ENCODE data around the gene SFSWAP.
"Not testable (repeated sequence)": the region's sequence is repeated elsewhere in the genome, so short reads cannot be mapped to it uniquely, and the experiment has no call there.

The SFSWAP gene

DNA sequence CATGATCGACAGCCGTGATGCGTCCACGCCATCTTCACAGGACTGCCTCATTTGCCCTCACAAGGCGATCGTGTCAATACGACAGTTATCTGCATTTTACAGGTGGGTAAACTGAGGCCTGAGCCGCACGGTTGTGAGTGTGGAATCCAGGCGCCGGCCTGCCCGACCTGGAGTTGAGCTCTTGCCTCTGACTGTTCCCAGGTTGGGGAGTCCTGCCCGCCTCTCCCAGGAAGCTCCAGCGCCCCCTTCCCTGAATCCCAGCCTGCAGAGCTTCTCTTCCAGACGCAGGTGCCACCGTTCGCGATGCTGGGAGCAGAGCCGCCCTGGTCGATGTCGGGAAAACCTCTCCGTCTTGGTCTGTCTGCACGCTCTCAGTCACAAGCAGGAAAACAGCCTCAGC is 31.1 kb upstream of the SFSWAP start:
- not testable (repeated sequence) for DNase-seq

DNA sequence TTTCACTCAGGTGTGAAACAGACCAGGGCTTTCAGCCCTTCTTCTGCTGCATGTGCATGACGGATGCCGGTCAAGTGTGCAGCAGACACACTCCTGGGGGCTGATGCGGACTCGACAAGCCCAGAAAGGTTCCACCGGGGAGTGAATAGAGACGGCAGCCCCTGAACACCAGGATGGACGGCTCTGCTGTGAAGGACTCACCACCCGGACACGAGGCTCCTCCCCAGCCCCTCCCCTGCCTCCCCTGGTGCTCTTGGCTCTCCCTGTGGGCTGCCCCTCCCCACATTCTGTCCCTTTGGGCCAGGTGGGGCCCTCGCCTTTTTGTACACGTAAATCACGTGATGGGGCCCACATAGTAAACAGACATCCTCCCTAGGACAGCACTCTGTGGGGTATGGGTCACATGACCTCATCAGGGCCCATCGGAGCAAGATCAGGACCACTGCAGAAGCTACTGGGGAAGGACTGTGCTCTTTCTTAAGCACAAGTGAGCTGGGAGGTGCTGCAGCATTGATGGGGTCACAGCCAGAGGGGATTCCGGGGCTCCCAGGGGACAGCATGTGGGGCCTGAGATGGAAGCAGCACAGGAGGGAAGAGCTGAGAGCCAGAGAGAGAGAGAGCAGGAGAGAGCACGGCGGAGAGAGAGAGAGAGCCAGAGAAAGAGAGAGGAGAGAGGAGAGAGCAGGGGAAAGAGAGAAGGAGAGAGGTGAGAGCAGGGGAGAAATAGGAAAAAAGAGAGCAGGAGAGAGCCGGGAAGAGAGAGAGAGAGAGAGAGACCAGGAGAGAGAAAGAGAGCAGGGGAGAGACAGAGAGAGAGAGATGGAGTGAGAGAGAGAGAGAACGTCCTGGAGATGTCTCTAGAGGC is 30.3 kb upstream of the SFSWAP start:
- not testable (repeated sequence) for DNase-seq

DNA sequence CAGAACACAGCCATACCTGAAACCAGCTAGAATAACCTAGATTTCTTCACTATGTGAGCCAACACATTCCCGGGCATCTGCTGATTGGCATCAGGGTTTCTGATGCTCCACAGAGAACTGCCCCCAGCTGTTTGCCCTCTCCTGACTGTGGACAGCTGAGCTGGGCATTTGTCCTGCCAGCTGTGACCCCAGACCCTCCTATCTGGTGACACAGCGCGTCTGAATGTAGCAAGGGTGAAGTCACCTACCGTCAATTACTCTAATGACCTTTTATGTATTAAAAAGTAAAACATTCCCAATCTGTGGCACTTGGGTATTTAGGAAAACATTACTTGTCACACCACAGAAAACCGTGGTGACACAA is 29.7 kb upstream of the SFSWAP start:
- DNase-seq: no peak

DNA sequence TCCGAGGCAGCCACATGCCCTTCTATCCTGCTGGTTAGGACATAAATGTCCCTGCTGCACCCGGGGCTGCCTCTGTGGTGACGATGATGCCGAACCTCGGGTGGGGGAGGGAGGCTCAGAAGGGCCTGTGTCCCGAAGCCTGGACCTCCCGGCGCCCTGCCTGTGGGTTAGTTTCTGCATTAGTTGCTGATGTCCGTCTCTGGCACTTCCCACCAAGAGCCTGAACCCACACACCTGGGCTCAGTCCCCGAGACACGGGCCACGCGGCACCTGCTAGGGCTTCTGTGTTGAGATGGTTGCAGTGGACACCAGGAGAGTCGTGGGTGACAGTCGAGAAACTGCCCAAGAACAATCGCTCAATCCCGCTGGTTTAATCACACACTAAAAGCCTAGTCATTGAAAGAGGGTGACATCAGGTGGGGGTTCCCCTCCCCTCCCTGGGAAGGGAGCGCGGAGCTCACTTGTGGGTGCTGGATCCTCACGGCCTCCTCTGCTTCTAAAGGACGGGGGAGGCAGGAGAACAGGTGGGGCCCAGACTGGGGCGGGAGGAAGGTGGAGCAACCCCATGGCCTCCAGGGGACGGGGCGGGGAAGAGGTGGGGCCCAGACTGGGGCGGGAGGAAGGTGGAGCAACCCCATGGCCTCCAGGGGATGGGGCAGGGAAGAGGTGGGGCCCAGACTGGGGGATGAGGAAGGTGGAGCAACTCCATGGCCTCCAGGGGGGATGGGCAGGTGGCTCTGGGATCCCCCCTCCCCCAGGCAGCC is 29.0 kb upstream of the SFSWAP start:
- peak; percentile 83 for DNase-seq

DNA sequence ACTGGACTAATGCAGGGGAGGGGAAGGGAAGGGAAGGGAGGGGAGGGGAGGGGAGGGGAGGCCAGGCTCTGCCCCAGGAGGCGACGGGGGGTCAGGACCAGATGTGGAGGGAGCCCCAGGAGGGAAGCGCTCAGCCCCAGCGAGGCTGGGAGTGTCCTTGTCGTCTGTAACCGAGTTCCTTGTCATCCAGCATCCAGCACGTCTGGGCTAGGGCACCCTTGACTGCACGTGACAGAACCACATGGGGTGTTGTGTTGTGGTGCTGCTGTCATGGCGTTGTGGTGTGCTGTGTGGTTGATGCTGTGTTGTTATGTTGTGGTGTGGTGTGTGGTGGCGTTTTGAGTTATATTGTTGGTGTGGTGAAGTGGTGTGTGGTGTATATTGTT is 28.4 kb upstream of the SFSWAP start:
- DNase-seq: peak; percentile 30

DNA sequence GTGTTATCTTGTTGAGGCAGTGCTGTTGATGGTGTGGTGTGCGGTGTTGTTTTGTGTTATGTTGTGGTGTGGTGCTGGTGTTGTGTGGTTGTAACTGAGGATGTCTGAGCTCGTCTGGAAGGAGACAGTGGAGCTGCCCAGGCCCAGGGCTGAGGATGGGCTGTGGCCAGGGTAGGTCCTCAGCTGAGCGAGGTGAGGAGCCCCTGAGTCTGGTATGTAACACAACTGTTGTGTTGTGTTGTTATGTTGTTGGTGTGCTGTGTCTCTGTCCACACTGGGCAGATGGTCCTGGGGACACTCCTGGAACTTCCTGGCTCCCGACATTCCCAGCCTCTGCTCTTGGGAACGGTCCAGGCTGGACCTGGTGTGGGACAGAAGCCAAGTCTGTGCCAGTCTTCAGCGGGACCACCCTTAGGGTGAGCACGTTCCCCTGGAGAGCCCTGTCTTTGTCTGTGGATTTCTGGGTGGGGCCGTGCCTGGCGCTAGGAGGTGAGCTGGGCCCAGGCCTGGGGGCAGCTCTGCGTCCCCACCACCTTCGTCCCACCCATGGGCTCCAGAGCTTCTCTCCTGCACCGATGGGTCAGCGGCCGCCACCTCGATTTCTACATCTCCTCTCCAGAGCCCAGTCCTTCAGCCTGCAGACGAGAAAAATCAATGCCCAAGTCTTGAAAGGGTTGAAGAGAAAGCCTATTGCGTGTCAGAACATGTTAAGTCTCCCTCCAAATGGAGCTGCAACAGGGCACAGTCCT is 27.4 kb upstream of the SFSWAP start:
- DNase-seq: no peak

DNA sequence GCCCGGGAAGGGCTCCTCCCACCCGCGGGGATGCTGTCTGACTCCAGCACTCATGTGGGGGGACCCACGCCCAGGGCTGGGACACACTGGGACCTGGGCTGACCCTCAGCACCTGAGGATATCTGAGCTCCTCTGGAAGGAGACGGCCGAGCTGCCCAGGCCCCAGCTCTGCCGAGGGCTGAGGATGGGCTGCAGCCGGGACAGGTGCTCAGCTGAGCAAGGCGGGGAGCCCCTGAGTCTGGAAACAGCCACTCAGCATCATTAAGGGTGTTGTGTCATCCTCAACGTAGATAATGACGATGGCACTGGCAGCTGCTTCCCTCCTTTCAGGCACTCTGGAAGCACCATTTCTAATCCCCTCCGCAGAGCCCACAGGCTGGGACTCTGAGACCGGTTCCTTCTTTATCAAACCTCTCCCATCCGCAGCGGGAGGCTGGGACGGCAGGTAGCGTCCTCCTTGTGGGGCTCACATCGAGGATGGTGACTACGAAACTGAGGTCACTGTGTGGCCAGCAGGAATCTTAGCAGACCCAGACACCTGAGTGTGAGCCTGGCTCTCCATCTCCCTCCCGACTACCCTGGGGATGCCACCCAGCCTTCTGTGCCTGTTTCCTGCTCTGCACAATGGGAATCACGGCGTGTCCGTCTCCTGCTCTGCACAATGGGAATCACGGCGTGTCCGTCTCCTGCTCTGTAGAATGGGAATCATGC is 26.7 kb upstream of the SFSWAP start:
- DNase-seq: no peak

DNA sequence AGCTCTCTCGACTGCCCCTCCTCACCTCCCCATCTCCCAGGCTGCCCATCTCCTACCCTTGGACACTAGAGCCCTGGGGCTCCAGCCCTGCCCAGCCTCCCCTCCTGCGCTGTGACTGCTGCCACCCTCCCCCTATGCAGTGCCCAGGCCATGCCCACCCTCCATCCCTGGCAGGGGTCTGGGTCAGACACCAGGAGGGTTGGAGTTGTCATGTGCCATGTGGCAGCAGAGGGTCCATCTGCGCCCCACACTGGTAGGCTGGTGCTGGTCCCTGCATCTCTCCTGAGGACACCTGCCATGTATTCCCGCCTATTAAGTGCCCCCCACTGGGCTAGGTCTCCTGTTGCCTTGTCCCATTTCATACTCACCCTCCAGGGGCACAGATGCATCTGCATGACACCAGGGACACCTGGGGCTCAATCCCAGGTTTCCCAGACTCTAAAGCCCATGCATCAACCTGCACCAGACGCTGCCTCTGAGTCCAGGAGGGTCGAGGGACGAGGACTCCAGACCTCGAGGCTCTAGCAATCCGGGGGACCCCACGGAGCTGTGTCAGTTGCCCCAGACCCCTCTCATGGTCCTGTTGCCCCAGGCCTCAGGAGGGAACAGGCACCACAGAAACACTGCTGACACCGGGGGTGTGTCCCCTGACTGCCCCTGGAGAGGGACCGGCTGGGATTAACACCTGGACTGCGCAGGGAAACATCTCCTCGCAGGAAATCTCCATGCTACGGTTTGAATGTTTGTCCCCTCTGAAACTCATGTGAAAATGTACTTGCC is 23.4 kb upstream of the SFSWAP start:
- DNase-seq: no peak

DNA sequence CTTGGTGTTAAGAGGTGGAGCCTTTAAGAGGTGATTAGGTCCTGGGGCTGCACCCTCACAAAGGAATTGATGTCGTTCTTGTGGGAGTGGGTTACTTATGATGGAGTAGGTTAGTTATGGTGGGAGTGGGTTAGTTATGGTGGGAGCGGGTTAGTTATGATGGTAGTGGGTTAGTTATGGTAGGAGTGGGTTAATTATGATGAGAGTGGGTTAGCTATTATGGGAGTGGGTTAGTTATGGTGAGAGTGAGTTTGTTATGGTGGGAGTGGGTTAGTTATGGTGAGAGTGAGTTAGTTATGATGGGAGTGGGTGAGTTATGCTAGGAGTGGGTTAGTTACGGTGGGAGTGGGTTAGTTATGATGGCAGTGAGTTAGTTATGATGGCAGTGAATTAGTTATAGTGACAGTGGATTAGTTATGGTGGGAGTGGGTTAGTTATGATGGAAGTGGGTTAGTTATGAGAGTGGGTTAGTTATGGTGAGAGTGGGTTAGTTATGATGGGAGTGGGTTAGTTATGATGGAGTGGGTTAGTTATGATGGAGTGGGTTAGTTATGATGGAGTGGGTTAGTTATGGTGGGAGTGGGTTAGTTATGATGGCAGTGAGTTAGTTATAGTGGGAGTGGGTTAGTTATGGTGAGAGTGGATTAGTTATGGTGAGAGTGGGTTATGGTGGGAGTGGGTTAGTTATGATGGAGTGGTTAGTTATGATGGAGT is 22.6 kb upstream of the SFSWAP start:
- DNase-seq: no peak

DNA sequence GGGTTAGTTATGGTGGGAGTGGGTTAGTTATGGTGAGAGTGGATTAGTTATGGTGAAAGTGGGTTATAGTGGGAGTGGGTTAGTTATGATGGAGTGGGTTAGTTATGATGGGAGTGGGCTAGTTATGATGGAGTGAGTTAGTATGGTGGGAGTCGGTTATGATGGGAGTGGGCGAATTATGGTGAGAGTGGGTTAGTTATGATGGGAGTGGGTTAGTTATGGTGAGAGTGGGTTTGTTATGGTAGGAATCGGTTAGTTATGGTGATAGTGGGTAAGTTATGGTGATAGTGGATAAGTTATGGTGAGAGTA is 22.1 kb upstream of the SFSWAP start:
- DNase-seq: no peak

DNA sequence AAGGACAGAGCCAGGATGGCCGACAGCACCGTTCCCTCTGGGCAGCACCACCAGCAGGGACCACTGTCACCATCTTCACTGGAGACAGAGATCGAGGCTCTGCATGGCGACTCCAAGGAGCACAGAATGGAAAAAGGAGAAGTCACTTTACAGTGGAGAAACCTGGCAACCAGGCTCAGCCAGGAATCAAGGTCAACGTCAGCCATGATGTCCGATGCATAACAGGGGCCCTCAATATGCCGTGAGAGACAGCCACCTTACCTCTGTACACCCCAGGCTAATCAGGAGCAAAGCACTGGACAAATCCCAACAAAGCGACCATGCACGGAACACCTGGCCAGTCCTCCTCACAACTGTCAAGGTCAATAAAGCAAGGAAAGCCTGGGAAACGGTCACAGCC is 20.6 kb upstream of the SFSWAP start:
- no peak for DNase-seq

DNA sequence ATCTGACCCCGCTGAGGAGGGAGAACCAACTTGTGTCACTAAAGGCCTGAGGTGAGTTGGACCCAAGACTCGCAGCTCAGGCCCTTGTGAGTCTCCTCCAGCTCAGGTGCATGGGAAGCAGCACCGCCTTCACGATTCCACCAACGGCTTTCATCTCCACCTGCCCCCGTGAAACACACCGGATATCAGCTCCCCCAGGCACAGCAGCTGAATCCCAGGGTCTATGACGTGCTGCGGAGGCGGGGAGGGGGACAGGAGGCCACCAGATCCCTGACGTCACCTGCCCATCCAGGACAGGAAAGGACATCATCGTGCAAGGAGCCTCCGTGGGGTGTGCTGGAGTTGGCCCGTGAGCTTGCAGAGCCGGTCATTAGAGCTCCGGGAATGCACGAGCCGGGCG is 18.5 kb upstream of the SFSWAP start:
- no peak for DNase-seq

DNA sequence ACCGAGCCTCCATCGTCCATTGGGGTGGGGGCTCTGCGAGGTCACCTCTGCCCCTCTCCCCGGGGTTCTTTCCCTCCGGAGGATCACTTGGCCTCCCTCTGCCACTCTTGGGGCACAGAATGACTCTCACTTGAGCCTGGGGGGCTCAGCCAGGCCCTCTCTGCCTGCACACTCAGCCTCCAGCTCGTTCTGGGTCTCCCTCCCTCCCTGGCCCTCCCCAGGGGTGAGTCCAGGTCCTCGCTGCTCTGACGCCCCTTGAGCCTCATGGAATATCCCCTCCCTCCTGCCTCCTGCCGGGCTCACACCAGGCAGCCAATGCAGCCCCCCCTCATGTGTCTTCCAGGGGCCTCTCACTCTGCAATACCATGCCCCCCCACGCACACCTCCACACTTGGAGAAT is 17.7 kb upstream of the SFSWAP start:
- DNase-seq: no peak

DNA sequence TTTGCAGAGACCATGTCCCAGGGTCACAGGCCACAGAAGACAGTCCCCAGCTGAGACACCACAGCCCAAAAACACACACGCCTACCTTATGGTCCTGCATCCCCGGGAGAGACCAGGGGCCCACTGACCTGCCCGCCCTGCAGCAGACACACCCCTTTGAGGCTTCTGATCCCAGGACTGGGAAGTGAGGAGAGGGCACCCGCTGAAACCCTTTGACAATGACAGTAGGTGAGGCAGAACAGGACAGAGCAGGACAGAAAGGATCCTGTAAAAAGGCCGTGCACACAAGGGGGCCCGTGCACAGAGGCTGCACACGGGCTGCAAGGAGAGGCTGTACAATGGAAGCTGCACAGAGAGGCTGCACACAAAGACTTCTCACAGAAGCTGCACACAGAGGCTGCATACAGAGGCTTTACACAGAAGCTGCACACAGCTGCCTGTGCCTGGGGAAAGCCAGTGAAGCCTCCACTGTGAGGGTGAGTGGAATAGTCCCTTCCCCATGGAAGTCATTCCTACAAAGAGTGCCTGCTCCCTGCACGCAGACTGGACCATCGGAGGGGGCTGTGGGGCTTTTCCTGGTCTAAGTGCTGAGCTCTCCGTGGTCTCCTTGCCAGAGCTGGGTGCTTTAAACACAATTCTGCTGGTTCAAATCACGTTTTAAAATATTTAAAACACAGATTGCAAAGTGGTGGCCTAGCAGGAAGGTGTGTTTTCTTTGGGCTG is 16.6 kb upstream of the SFSWAP start:
- no peak for DNase-seq

DNA sequence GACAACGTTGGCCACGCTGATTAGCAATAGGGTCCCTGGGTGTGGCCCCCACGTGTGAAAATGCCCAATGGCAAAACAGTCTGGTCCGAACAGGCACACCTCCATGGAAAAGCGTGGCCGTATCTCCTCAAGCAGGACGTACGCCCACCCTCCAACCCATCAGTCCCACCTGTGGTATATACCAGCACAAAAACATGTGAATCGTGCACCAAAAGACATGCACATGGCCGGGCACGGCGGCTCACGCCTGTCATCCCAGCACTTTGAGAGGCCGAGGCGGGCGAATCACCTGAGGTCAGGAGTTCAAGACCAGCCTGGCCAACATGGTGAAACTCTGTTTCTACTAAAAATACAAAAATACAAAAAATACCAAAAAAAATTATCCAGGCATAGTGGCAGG is 14.9 kb upstream of the SFSWAP start:
- no peak for DNase-seq

DNA sequence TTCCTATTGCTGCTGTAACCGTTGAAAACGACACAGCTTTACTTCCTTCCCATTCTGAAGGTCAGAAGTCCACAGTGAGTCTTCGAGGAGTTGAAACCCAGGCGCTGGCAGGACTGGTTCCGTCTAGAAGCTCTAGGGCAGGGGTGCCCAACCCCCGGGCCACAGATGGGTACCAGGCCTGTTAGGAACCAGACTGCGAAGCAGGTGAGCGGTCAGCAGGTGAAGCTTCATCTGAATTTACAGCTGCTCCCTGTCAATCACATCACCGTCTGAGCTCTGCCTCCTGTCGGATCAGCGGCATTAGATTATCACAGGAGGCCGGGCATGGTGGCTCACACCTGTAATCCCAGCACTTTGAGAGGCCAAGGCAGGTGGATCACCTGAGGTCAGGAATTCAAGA is 12.6 kb upstream of the SFSWAP start:
- DNase-seq: no peak

DNA sequence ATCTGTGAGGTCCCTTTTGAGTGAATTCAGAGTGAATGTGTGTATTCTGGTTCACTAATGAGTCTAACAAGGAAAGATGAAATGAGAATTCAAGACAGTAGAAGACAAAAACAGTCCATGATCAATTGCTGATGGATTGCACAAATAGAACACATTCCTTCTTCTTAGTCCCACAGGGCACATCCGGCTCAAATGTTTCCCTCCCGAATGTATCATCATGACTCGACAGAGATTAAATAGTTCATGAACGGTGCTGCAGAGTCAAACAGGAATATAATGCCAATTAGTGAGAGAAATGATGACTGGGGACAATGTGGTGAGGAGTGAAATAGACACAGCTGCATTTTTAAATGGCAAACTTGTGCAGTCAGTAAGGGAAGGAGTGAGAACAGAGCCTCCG is 11.5 kb upstream of the SFSWAP start:
- no peak for DNase-seq

DNA sequence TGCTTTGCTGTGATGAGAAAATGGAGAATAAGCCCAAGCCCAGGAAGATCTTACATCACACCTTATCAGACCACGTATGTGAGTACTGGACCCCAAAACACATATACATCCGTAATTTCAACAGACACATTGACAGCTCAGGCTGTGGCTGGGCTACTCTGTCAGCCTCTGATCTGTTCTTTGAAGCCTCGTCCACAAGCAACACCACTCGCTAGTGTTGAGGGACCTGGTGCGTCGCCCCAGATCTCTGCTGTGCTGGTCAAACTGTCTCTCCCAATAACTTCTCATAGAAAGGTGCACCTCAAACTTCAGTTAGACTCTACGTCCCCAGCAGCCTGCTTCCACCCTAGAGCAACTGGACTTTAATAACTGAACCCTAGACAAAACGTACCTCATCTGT is 10.6 kb upstream of the SFSWAP start:
- no peak for DNase-seq

DNA sequence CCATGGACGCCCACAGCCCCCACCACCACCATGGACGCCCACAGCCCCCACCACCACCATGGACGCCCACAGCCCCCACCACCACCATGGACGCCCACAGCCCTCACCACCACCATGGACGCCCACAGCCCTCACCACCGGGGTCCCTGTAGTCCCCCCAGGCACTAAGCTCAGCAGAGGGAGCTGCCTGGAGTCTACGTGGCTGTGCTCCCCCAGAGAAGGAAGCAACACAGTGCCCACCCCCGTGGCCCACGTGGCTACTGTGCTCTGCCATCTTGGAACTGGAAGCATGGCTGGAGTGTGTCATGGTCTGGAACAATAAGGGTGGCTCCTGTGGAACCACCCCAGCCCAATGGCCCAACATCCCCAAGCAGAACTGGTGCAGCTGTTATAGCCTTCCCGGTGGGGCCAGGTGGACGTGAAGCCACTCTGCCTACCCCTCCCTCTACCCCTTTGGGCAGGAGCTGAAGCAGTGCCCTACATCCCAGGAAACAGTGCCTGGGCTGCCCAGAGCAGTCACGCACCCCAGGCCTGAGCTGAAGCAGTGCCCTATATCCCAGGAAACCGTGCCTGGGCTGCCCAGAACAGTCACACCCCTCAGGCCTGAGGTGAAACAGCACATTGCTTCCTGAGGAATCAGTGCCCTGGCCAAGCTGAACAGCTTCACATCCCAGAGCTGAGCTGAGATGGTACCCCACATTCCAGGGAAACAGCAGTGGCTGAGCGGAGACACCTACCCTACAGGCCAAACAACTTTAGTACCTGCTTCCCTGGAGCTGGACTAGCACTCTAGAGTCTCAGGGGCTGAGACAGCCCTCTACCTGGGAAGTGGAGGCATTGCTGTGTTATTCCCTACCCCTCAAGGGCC is 9.0 kb upstream of the SFSWAP start:
- no peak for DNase-seq

DNA sequence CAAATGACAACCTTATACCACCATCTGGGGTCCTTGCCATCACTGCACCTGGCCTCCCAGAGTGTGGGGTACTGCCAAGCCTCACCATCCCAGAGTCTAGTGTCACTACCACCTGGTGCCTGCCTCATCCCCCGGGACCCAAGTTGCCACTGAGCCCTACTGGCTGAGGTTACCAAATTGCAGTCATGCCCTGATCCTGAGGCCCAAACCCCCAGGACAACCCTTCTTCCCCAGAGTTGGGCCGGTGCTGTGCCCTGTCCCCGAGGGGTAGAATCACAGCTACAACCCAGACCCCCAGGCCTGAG is 8.4 kb upstream of the SFSWAP start:
- no peak for DNase-seq

Data from activated CD4-positive, alpha-beta T cell treated with anti-CD3 and anti-CD28 coated beads, Interleukin-10, Interleukin-2, amounts not matched to agents 100 ng/mL and 50 ng/mL, durations not matched to agents 16 hours and 8 hours (primary cell).